Measurements from ENCODE around the gene LY6G6C.

DNA sequence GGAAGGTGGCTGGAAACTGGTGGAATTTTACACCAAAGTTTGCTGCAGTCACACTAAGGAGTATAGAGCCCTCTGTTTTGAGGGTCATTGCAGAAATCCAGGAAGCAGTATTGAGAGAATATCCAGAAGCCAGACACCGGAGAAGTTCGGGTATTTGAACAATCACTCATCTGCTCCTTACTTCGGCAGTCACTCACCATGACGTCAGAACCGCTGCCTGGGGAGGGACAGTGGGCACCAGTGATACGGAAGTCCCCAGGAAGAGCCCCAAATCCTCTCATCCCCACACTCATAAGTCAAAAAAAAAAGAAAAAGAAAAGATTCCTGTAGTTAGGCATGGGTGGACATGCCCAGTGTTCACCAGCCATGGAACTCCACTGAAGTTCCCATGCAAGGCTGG lies 44.6 kb downstream of the LY6G6C start:
- TF ChIP-seq, protein P1, sequence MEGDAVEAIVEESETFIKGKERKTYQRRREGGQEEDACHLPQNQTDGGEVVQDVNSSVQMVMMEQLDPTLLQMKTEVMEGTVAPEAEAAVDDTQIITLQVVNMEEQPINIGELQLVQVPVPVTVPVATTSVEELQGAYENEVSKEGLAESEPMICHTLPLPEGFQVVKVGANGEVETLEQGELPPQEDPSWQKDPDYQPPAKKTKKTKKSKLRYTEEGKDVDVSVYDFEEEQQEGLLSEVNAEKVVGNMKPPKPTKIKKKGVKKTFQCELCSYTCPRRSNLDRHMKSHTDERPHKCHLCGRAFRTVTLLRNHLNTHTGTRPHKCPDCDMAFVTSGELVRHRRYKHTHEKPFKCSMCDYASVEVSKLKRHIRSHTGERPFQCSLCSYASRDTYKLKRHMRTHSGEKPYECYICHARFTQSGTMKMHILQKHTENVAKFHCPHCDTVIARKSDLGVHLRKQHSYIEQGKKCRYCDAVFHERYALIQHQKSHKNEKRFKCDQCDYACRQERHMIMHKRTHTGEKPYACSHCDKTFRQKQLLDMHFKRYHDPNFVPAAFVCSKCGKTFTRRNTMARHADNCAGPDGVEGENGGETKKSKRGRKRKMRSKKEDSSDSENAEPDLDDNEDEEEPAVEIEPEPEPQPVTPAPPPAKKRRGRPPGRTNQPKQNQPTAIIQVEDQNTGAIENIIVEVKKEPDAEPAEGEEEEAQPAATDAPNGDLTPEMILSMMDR (IDR thresholded peaks at IDR 0.05; ENCODE audit: insufficient read depth, low read length), result no peak
- TF ChIP-seq POLR2AphosphoS5 (IDR thresholded peaks at IDR 0.05; ENCODE audit: low read depth), result no peak
- TF ChIP-seq, protein P2, sequence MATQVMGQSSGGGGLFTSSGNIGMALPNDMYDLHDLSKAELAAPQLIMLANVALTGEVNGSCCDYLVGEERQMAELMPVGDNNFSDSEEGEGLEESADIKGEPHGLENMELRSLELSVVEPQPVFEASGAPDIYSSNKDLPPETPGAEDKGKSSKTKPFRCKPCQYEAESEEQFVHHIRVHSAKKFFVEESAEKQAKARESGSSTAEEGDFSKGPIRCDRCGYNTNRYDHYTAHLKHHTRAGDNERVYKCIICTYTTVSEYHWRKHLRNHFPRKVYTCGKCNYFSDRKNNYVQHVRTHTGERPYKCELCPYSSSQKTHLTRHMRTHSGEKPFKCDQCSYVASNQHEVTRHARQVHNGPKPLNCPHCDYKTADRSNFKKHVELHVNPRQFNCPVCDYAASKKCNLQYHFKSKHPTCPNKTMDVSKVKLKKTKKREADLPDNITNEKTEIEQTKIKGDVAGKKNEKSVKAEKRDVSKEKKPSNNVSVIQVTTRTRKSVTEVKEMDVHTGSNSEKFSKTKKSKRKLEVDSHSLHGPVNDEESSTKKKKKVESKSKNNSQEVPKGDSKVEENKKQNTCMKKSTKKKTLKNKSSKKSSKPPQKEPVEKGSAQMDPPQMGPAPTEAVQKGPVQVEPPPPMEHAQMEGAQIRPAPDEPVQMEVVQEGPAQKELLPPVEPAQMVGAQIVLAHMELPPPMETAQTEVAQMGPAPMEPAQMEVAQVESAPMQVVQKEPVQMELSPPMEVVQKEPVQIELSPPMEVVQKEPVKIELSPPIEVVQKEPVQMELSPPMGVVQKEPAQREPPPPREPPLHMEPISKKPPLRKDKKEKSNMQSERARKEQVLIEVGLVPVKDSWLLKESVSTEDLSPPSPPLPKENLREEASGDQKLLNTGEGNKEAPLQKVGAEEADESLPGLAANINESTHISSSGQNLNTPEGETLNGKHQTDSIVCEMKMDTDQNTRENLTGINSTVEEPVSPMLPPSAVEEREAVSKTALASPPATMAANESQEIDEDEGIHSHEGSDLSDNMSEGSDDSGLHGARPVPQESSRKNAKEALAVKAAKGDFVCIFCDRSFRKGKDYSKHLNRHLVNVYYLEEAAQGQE (IDR thresholded peaks at IDR 0.05; ENCODE audit: insufficient replicate concordance, low read depth), result no peak
- TF ChIP-seq GABPA (IDR thresholded peaks at IDR 0.05; ENCODE audit: low read depth), result no peak
- TF ChIP-seq SPI1 (IDR thresholded peaks at IDR 0.05; ENCODE audit: borderline replicate concordance, low read depth), result no peak
